K562 (cell line): ENCODE results near the gene FSCN2. TPM values are rescaled to one million over a fixed set of nuclear protein-coding genes. Genes with fewer than 3 reads are reported as not detected.
A peak's percentile ranks its signal among the peaks of the same experiment; 100 is the strongest.

Source experiments
- ASH1L ChIP-seq: fragments of 450-650 bp; IDR thresholded peaks from 2 replicates; pipeline ENCODE4 v1.6.1; 2018; ENCODE audit warnings: borderline replicate concordance, mild to moderate bottlenecking, low read depth; ENCODE audit not compliant: partially characterized antibody
- HMGN3 ChIP-seq: IDR thresholded peaks from 2 replicates; pipeline ENCODE4 v1.6.1; 2011; ENCODE audit warnings: borderline replicate concordance, low read depth, mild to moderate bottlenecking, mixed read lengths, low read length; ENCODE audit not compliant: insufficient read length; ENCODE audit errors: extremely low read depth
- MTF1 ChIP-seq: fragments of 250-450 bp; sonication (Bioruptor Pico); IDR thresholded peaks from 2 replicates; pipeline ENCODE4 v1.9.0; 2021; ENCODE audit warnings: moderate library complexity, mild to moderate bottlenecking, inconsistent platforms, borderline replicate concordance
- PREB ChIP-seq: sonication (generic); formaldehyde crosslinking; IDR thresholded peaks from 2 replicates; pipeline ENCODE4 v1.8.1; 2023; ENCODE audit warnings: mild to moderate bottlenecking, missing genetic modification reagents
- ZBTB33 ChIP-seq: sonication (generic); formaldehyde crosslinking; IDR thresholded peaks from 2 replicates; pipeline ENCODE4 v1.8.1; 2023; ENCODE audit warnings: mild to moderate bottlenecking, missing genetic modification reagents
- ZNF12 ChIP-seq: sonication (generic); formaldehyde crosslinking; IDR thresholded peaks from 2 replicates; pipeline ENCODE4 v1.4.0; 2020; ENCODE audit warnings: mild to moderate bottlenecking, missing genetic modification reagents
- ZNF263 ChIP-seq: sonication (generic); formaldehyde crosslinking; IDR thresholded peaks from 2 replicates; pipeline ENCODE4 v1.8.0; 2022; ENCODE audit warnings: mild to moderate bottlenecking, missing genetic modification reagents, borderline replicate concordance
- ZNF3 ChIP-seq: fragments of 250-450 bp; sonication (Bioruptor Pico); IDR thresholded peaks from 2 replicates; pipeline ENCODE4 v1.5.0; 2021; ENCODE audit warnings: mild to moderate bottlenecking, moderate library complexity
- polyA plus RNA-seq, 8 experiments: library from polyadenylated mRNA; depleted of rRNA in 4 of 8; stranded (reverse) in 5 of 8; unstranded in 3 of 8; fragments of >200 nt; fragmentation: Nextera tagmentation in 2 of 8; fragmentation: Illumina TruSeq in 1 of 8; extraction: Ambion mirVana in 2 of 8; extraction: Trizol in 1 of 8; gene quantifications; 2 replicates each; pipeline versions ENCODE4 v1.2.1 to v1.2.3, GENCODE V29; 2011 to 2014; ENCODE audit warnings: inconsistent platforms in 1 of 8, missing spikeins in 1 of 8
- total RNA-seq, 7 experiments: library from RNA; depleted of rRNA in 6 of 7; stranded (reverse); fragments of >200 nt in 6 of 7; fragmentation: Illumina TruSeq in 2 of 7; extraction: Trizol in 2 of 7; gene quantifications; 2 replicates each; pipeline versions ENCODE4 v1.2.1 to v1.2.3, GENCODE V29; 2011 to 2021; ENCODE audit warnings: low replicate concordance in 1 of 7
- TF ChIP-seq, protein P1 (sequence below): fragments of 450-650 bp; IDR thresholded peaks from 2 replicates; pipeline ENCODE4 v1.6.1; 2014; ENCODE audit warnings: low read depth, mild to moderate bottlenecking, moderate library complexity, borderline replicate concordance
- TF ChIP-seq, protein P2 (sequence below): sonication (generic); formaldehyde crosslinking; IDR thresholded peaks from 2 replicates; pipeline ENCODE4 v1.8.0; 2022; ENCODE audit warnings: mild to moderate bottlenecking, missing genetic modification reagents, borderline replicate concordance
- TF ChIP-seq, protein P3 (sequence below): sonication (generic); formaldehyde crosslinking; IDR thresholded peaks from 2 replicates; pipeline ENCODE4 v1.8.0; 2022; ENCODE audit warnings: mild to moderate bottlenecking, missing genetic modification reagents
- TF ChIP-seq, protein P4 (sequence below): sonication (generic); formaldehyde crosslinking; IDR thresholded peaks from 2 replicates; pipeline ENCODE4 v1.5.0; 2020; ENCODE audit warnings: missing genetic modification reagents

FSCN2 gene
- total and polyA plus RNA-seq, 9 of the 15 experiments (the other 6 are each of a cell fraction or from before 2014, with no cell fraction given) = 0.08 TPM; not detected in 8

DNA sequence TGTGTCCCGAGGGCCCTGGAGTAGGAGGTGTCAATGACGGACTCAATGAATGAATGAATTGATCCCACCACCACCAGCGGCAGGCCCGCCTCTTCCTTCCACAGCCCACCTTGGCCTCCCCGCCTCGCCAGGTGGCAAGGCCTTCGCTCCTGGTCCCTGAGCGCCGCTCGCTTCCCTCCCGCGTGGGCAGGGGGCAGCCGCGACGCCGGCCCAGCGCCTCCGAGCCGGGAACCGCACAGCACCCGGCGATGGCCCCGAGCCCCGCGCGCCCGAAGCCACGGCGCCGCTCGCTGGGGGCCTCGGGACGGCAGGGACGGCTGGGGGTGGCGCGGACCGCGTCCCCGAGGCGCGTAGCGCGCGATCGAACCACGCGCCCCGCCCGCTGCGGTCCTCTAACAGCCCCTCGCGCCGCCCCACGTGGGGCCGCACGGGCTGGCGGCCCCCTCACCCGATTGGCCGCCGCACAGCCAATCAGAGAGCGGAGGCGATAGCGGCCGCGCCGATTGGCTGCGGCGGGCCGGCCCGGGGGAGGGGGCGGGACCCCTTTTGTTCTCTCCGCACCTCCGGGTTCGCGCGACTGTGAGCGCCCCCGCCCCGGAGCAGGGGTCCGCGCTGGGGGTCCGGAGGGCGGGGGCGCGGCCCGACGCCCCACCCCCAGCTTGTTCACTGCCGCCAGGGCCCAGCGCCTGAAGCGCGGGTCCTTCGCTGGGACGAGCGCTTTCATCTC lies 46.9 kb upstream of the FSCN2 start (continued):
- TF ChIP-seq, protein P1, sequence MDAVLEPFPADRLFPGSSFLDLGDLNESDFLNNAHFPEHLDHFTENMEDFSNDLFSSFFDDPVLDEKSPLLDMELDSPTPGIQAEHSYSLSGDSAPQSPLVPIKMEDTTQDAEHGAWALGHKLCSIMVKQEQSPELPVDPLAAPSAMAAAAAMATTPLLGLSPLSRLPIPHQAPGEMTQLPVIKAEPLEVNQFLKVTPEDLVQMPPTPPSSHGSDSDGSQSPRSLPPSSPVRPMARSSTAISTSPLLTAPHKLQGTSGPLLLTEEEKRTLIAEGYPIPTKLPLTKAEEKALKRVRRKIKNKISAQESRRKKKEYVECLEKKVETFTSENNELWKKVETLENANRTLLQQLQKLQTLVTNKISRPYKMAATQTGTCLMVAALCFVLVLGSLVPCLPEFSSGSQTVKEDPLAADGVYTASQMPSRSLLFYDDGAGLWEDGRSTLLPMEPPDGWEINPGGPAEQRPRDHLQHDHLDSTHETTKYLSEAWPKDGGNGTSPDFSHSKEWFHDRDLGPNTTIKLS = peak; percentile 89
- TF ChIP-seq ASH1L (peak; percentile 62), ZNF12 (CRISPR knock-in tag) (no peak), HMGN3 (peak; percentile 84), MTF1 (CRISPR knock-in tag) (no peak), ZNF263 (CRISPR knock-in tag) (0 out of 2 replicates have a peak, but pooled peaks have one; percentile 16), PREB (CRISPR knock-in tag) (0 out of 2 replicates have a peak, but pooled peaks have one; percentile 20), ZNF3 (no peak), ZBTB33 (peak; percentile 68; the same call in 1 of the 2 replicates)
- TF ChIP-seq, protein P2, sequence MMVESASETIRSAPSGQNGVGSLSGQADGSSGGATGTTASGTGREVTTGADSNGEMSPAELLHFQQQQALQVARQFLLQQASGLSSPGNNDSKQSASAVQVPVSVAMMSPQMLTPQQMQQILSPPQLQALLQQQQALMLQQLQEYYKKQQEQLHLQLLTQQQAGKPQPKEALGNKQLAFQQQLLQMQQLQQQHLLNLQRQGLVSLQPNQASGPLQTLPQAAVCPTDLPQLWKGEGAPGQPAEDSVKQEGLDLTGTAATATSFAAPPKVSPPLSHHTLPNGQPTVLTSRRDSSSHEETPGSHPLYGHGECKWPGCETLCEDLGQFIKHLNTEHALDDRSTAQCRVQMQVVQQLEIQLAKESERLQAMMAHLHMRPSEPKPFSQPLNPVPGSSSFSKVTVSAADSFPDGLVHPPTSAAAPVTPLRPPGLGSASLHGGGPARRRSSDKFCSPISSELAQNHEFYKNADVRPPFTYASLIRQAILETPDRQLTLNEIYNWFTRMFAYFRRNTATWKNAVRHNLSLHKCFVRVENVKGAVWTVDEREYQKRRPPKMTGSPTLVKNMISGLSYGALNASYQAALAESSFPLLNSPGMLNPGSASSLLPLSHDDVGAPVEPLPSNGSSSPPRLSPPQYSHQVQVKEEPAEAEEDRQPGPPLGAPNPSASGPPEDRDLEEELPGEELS (CRISPR knock-in tag) = peak; percentile 59; the same call in 1 of the 2 replicates
- TF ChIP-seq, protein P3, sequence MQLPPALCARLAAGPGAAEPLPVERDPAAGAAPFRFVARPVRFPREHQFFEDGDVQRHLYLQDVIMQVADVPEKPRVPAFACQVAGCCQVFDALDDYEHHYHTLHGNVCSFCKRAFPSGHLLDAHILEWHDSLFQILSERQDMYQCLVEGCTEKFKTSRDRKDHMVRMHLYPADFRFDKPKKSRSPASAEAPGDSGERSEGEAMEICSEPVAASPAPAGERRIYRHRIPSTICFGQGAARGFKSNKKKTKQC (CRISPR knock-in tag) = peak; percentile 82; the same call in 1 of the 2 replicates
- TF ChIP-seq, protein P4, sequence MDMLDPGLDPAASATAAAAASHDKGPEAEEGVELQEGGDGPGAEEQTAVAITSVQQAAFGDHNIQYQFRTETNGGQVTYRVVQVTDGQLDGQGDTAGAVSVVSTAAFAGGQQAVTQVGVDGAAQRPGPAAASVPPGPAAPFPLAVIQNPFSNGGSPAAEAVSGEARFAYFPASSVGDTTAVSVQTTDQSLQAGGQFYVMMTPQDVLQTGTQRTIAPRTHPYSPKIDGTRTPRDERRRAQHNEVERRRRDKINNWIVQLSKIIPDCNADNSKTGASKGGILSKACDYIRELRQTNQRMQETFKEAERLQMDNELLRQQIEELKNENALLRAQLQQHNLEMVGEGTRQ = peak; percentile 82
